Kidney (tissue), 14 donors: ENCODE data around the gene CCDC81. TPM values are rescaled to one million over a fixed set of nuclear protein-coding genes. Genes with fewer than 3 reads are reported as not detected.

Source experiments
- DNase-seq, 5 donors: peaks; one replicate each; pipeline ENCODE4 v3.0.0-alpha.2; 2013 to 2020
- FAIRE-seq: peaks from 2 replicates; lab custom pipeline; 2012; peaks lifted over from hg19 to GRCh38; lab: Jason Lieb, UNC
- H3K27ac ChIP-seq, 2 donors: one replicate each; pipeline ENCODE4 v1.7.0; 2013; ENCODE audit warnings: low read depth in 2 of 2, low read length in 2 of 2, inconsistent platforms in 1 of 2
- H3K27me3 ChIP-seq: one replicate; pipeline ENCODE4 v1.7.1; 2013; ENCODE audit warnings: low read length, inconsistent platforms; ENCODE audit not compliant: control insufficient read depth, insufficient read depth
- H3K36me3 ChIP-seq, 3 donors: one replicate each; pipeline versions ENCODE4 v1.7.0 to v1.7.1; 2013; ENCODE audit warnings: low read length in 3 of 3, control low read depth in 1 of 3, inconsistent platforms in 1 of 3; ENCODE audit not compliant: insufficient read depth in 3 of 3, control insufficient read depth in 2 of 3
- H3K4me1 ChIP-seq, 3 donors: one replicate each; pipeline versions ENCODE4 v1.7.0 to v1.7.1; 2013; ENCODE audit warnings: low read length in 3 of 3, inconsistent platforms in 1 of 3, low read depth in 1 of 3; ENCODE audit not compliant: control insufficient read depth in 2 of 3, insufficient read depth in 2 of 3
- H3K4me3 ChIP-seq, 3 donors: one replicate each; pipeline versions ENCODE4 v1.7.0 to v1.8.1; 2013; ENCODE audit warnings: low read length in 3 of 3, control low read depth in 1 of 3, inconsistent platforms in 1 of 3
- H3K9ac ChIP-seq, 3 donors: one replicate each; pipeline versions ENCODE4 v1.7.0 to v1.7.1; 2013; ENCODE audit warnings: low read length in 3 of 3, control low read depth in 1 of 3, inconsistent platforms in 1 of 3
- H3K9me3 ChIP-seq, 3 donors: one replicate each; pipeline versions ENCODE4 v1.7.0 to v1.7.1; 2013; ENCODE audit warnings: low read length in 3 of 3, control low read depth in 1 of 3, inconsistent platforms in 1 of 3; ENCODE audit not compliant: control insufficient read depth in 2 of 3, insufficient read depth in 1 of 3
- intact Hi-C: fragments of 100-400 bp; cut with DNase I; formaldehyde crosslinking; loops from one replicate; pipeline ENCODE4 v1.11.1; 2022
- polyA plus RNA-seq: library from polyadenylated mRNA; stranded (reverse); fragments of 350-450 nt; fragmentation: Illumina TruSeq; extraction: RNeasy Lipid Tissue Mini Kit (QIAGEN cat#74804); gene quantifications from one replicate; pipeline ENCODE4 v1.2.3, GENCODE V29; 2014; ENCODE audit warnings: low read depth, low replicate concordance; ENCODE audit not compliant: insufficient read depth
- total RNA-seq: library from RNA; stranded (reverse); fragmentation: NEBNext Ultra II Directional; extraction: Animal tissue kit (Norgen Biotek cat#: 25700); gene quantifications from one replicate; pipeline ENCODE4 v1.2.1, GENCODE V29; 2021
- TF ChIP-seq, protein P1 (sequence below): IDR thresholded peaks from 3 replicates; pipeline ENCODE4 v1.5.1; 2012; ENCODE audit warnings: mild to moderate bottlenecking, moderate library complexity, borderline replicate concordance; ENCODE audit not compliant: insufficient read depth; ENCODE audit errors: extremely low read depth
- donor health status: control.
- donor health status: control.
- donor health status: control.
- donor health status: control.
- donor health status: control.
- donor health status: DM: yes; HTN: yes; CAD: no.
- donor health status: Normal renal cell carcinoma (clear cell type).

The CCDC81 gene
- total and polyA plus RNA-seq, 2 donors from 2014 or later = 0.54 to 1.1 TPM

DNA sequence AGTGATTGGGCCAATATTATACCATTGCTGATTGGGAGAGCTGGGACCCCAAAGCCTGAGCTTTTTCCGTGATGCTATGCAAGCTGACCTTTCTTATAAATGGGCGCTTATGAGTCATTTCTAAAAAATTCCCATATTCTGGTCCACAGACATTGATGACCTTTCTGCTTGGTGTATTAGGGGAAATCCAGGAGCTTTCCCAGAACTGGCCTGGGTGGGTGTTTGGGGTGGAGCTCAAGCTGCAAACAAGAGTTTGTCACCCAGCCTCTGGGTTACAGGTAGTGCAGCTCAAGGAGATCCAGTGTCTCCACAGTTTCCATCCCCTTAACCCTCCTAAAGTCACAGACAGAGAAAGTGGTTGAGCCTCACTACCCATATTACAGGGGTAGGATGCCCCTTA is 67.7 kb downstream of the CCDC81 start:
- DNase-seq = no peak
- no peak overlapping the region for H3K9ac ChIP-seq
- peaks cover 0 to 18% (median 16%) of the 10 kb centered on the region in 3 donors for H3K36me3 ChIP-seq
- H3K27ac ChIP-seq = no peak overlapping the region
- H3K27me3 ChIP-seq = no peaks in the 10 kb centered on the region
- no peaks in the 10 kb centered on the region for H3K4me1 ChIP-seq
- FAIRE-seq = no peak
- H3K4me3 ChIP-seq = no peak overlapping the region
- H3K9me3 ChIP-seq = no peaks in the 10 kb centered on the region
- TF ChIP-seq, protein P1, sequence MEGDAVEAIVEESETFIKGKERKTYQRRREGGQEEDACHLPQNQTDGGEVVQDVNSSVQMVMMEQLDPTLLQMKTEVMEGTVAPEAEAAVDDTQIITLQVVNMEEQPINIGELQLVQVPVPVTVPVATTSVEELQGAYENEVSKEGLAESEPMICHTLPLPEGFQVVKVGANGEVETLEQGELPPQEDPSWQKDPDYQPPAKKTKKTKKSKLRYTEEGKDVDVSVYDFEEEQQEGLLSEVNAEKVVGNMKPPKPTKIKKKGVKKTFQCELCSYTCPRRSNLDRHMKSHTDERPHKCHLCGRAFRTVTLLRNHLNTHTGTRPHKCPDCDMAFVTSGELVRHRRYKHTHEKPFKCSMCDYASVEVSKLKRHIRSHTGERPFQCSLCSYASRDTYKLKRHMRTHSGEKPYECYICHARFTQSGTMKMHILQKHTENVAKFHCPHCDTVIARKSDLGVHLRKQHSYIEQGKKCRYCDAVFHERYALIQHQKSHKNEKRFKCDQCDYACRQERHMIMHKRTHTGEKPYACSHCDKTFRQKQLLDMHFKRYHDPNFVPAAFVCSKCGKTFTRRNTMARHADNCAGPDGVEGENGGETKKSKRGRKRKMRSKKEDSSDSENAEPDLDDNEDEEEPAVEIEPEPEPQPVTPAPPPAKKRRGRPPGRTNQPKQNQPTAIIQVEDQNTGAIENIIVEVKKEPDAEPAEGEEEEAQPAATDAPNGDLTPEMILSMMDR = no peak
- intact Hi-C loops = no loop called here

DNA sequence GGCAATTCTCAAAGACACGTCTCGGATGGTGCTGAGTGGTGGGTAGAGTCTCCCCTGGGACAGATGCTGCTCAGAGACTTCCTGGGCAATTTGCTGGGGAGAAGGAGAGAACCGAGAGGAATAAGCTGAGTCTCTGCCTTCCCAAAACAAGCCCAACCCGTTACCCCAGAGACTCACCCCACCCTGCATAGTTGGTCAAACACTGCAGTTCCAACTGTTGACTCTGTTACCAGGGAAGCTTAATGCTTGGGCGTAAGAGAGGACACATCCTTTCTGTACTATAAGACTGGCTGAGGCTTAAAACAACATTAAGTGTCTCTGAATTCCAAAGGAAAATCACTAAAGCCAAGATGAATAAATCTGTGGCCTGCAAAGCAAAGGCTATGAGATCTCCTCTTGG is 68.1 kb downstream of the CCDC81 start:
- intact Hi-C loops = no loop called here
- H3K4me3 ChIP-seq = no peak overlapping the region
- DNase-seq = no peak
- H3K36me3 ChIP-seq = peaks cover 0 to 18% (median 16%) of the 10 kb centered on the region in 3 donors
- TF ChIP-seq, protein P1 = no peak
- no peak overlapping the region for H3K9ac ChIP-seq
- H3K27ac ChIP-seq = no peak overlapping the region
- H3K9me3 ChIP-seq = no peaks in the 10 kb centered on the region
- H3K27me3 ChIP-seq = no peaks in the 10 kb centered on the region
- H3K4me1 ChIP-seq = no peaks in the 10 kb centered on the region
- no peak for FAIRE-seq

DNA sequence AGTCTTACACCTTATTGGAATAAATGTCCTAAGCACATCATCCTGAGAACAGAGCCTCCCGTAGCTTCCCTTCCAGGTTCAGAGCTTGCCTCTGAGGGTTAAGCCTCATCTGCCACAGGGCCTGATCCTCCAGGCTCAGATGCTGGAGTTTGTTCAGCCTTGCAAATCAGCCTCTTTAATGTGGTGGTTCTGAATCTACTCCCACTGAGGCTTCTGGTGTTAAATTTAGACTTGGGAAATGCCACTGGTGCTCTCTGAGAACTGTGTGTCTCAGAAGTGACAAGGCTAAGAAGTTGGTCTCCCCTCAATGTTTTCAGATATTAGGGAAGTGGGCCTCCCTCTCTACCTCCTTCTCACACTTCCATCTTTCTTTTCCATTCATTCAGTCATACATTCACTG is 68.7 kb downstream of the CCDC81 start:
- Histone ChIP-seq H3K9me3 (no peaks in the 10 kb centered on the region), H3K4me3 (no peak overlapping the region), H3K27me3 (no peaks in the 10 kb centered on the region), H3K4me1 (no peaks in the 10 kb centered on the region), H3K9ac (no peak overlapping the region), H3K27ac (no peak overlapping the region), H3K36me3 (peaks cover 0 to 18% (median 16%) of the 10 kb centered on the region in 3 donors)
- no peak for FAIRE-seq
- TF ChIP-seq, protein P1 = no peak
- intact Hi-C loops = no loop called here
- DNase-seq = no peak

DNA sequence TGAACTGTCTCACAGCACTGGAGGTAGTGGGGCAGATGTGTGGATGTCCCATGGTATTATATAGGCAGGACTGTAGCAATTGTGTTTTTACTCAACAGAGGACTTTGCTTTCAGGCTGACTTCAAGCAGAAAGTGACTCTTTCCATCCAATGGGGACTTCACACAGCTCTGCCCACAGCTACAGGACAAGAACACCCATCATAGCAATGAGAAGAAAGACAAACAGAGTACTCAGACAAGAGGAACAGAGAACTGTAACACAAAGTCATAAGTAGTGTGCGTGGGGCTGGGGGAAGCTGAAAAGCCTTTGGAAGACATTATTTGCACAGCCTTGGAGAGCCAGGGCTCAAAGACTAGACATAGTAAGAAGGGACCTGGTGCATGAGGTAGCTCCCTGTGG is 70.3 kb downstream of the CCDC81 start:
- no peak overlapping the region for H3K4me3 ChIP-seq
- FAIRE-seq (no peak), DNase-seq (no peak)
- no peaks in the 10 kb centered on the region for H3K4me1 ChIP-seq
- intact Hi-C loops = no loop called here
- H3K9ac ChIP-seq = no peak overlapping the region
- no peaks in the 10 kb centered on the region for H3K27me3 ChIP-seq
- H3K27ac ChIP-seq = no peak overlapping the region
- peaks cover 0 to 18% (median 16%) of the 10 kb centered on the region in 3 donors for H3K36me3 ChIP-seq
- TF ChIP-seq, protein P1 = no peak
- no peaks in the 10 kb centered on the region for H3K9me3 ChIP-seq
